MM.1S (cell line): ENCODE data around the gene PDS5B.

ENCODE experiments used
- EZH2 ChIP-seq: fragments of 300-600 bp; sonication (generic); optimal IDR thresholded peaks from 2 replicates; pipeline ENCODE3; 2017; ENCODE audit warnings: low read depth, mild to moderate bottlenecking, antibody characterized with exemption, low read length, mixed read lengths
- EZH2phosphoT487 ChIP-seq: fragments of 300-600 bp; sonication (generic); IDR thresholded peaks from 2 replicates; pipeline ENCODE4 v1.6.1; 2018; ENCODE audit warnings: antibody characterized with exemption, low read length
- TF ChIP-seq, protein P1 (sequence below): fragments of 300-600 bp; sonication (generic); IDR thresholded peaks from 2 replicates; pipeline ENCODE4 v1.5.1; 2016; ENCODE audit warnings: antibody characterized with exemption, low read length, mixed read lengths

DNA sequence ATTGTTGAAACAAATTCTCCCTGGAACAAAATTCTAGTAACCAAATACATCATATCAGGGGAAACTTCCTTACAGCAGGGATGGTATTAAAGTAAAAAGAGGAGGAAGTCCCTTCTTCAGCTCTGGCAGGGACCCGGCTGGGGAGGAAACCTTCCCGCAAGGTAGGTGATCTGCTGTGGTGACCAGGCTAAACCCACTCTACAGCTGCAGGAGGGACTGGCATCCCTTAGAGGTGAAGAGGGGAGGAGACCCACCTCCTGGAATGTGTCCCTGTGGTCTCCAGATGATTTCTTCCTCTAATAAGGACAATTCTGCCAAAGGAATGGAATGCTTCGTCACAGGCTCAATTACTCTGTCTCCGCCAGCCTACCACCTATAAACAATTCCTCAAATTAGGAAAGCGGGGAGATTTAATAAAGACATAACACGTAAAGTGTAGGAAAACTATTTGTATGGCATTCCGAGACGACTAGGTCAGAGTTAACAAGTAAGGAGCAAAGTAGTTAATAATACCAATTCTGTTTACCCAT is 637 bp upstream of the PDS5B start:
- TF ChIP-seq, protein P1, sequence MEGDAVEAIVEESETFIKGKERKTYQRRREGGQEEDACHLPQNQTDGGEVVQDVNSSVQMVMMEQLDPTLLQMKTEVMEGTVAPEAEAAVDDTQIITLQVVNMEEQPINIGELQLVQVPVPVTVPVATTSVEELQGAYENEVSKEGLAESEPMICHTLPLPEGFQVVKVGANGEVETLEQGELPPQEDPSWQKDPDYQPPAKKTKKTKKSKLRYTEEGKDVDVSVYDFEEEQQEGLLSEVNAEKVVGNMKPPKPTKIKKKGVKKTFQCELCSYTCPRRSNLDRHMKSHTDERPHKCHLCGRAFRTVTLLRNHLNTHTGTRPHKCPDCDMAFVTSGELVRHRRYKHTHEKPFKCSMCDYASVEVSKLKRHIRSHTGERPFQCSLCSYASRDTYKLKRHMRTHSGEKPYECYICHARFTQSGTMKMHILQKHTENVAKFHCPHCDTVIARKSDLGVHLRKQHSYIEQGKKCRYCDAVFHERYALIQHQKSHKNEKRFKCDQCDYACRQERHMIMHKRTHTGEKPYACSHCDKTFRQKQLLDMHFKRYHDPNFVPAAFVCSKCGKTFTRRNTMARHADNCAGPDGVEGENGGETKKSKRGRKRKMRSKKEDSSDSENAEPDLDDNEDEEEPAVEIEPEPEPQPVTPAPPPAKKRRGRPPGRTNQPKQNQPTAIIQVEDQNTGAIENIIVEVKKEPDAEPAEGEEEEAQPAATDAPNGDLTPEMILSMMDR, result no peak
- TF ChIP-seq EZH2 (no peak), EZH2phosphoT487 (no peak)
